HUES6 (cell line): ENCODE measurements around the gene OCA2.

ENCODE experiments used
- H3K27ac ChIP-seq: 2 replicates; pipeline ENCODE4 v1.7.0; 2013; ENCODE audit warnings: low read depth, mild to moderate bottlenecking, low read length, inconsistent platforms
- H3K27me3 ChIP-seq: 2 replicates; pipeline ENCODE4 v1.6.1; 2013; ENCODE audit warnings: low read length; ENCODE audit not compliant: control insufficient read depth, insufficient read depth
- H3K36me3 ChIP-seq: 2 replicates; pipeline ENCODE4 v1.6.1; 2013; ENCODE audit warnings: low read length; ENCODE audit not compliant: control insufficient read depth, insufficient read depth
- H3K4me1 ChIP-seq: 2 replicates; pipeline ENCODE4 v1.6.1; 2013; ENCODE audit warnings: low read length; ENCODE audit not compliant: control insufficient read depth, insufficient read depth
- H3K4me3 ChIP-seq: 2 replicates; pipeline ENCODE4 v1.5.1; 2013; ENCODE audit warnings: low read depth, low read length
- H3K9ac ChIP-seq: one replicate; pipeline ENCODE4 v1.6.1; 2013; ENCODE audit warnings: mild to moderate bottlenecking, low read length
- H3K9me3 ChIP-seq: 2 replicates; pipeline ENCODE4 v1.6.1; 2013; ENCODE audit warnings: low read depth, low read length; ENCODE audit not compliant: control insufficient read depth, insufficient read depth

Gene OCA2

GRCh38 chr15:28068930-28069329 is 30.2 kb downstream of the OCA2 start:
- H3K9ac ChIP-seq = no peak overlapping the region
- H3K27ac ChIP-seq = no peak overlapping the region
- no peaks in the 10 kb centered on the region for H3K36me3 ChIP-seq
- H3K4me1 ChIP-seq = no peaks in the 10 kb centered on the region
- no peaks in the 10 kb centered on the region for H3K27me3 ChIP-seq
- no peak overlapping the region for H3K4me3 ChIP-seq
- H3K9me3 ChIP-seq = peaks cover 13% of the 10 kb centered on the region

GRCh38 chr15:28066231-28066630 is 32.9 kb downstream of the OCA2 start:
- Histone ChIP-seq H3K9me3 (0 out of 2 replicates have a peak, but pooled peaks cover 9% of the 10 kb centered on the region), H3K4me1 (no peaks in the 10 kb centered on the region), H3K9ac (no peak overlapping the region), H3K27ac (no peak overlapping the region), H3K4me3 (no peak overlapping the region), H3K27me3 (no peaks in the 10 kb centered on the region), H3K36me3 (no peaks in the 10 kb centered on the region)

GRCh38 chr15:28060005-28060404 is 39.1 kb downstream of the OCA2 start:
- H3K4me1 ChIP-seq = no peaks in the 10 kb centered on the region
- H3K36me3 ChIP-seq = no peaks in the 10 kb centered on the region
- H3K27me3 ChIP-seq = no peaks in the 10 kb centered on the region
- no peak overlapping the region for H3K9ac ChIP-seq
- no peak overlapping the region for H3K4me3 ChIP-seq
- H3K27ac ChIP-seq = no peak overlapping the region
- peaks cover 7% of the 10 kb centered on the region for H3K9me3 ChIP-seq

- H3K9me3 ChIP-seq = peaks cover 6% of the 10 kb centered on the region
- no peaks in the 10 kb centered on the region for H3K27me3 ChIP-seq
- H3K4me3 ChIP-seq = no peak overlapping the region
- no peak overlapping the region for H3K9ac ChIP-seq
- no peak overlapping the region for H3K27ac ChIP-seq
- no peaks in the 10 kb centered on the region for H3K4me1 ChIP-seq
- no peaks in the 10 kb centered on the region for H3K36me3 ChIP-seq
Observed at GRCh38 chr15:28058082-28058481, 41.0 kb downstream of the OCA2 start.

GRCh38 chr15:28051955-28052633 is 47.0 kb downstream of the OCA2 start:
- H3K9ac ChIP-seq = no peak overlapping the region
- H3K4me3 ChIP-seq = no peak overlapping the region
- no peaks in the 10 kb centered on the region for H3K4me1 ChIP-seq
- H3K9me3 ChIP-seq = 0 out of 2 replicates have a peak, but pooled peaks cover 5% of the 10 kb centered on the region
- no peak overlapping the region for H3K27ac ChIP-seq
- H3K27me3 ChIP-seq = no peaks in the 10 kb centered on the region
- no peaks in the 10 kb centered on the region for H3K36me3 ChIP-seq

- no peaks in the 10 kb centered on the region for H3K4me1 ChIP-seq
- no peak overlapping the region for H3K9ac ChIP-seq
Observed at GRCh38 chr15:28049581-28049980, 49.5 kb downstream of the OCA2 start.

GRCh38 chr15:28047277-28047676 is 51.8 kb downstream of the OCA2 start:
- Histone ChIP-seq H3K9me3 (0 out of 2 replicates have a peak, but pooled peaks cover 5% of the 10 kb centered on the region), H3K27me3 (no peaks in the 10 kb centered on the region), H3K4me1 (no peaks in the 10 kb centered on the region), H3K36me3 (no peaks in the 10 kb centered on the region), H3K4me3 (no peak overlapping the region), H3K27ac (no peak overlapping the region), H3K9ac (no peak overlapping the region)

More at GRCh38 chr15:28049581-28049980, 49.5 kb downstream of the OCA2 start:
- Histone ChIP-seq H3K36me3 (no peaks in the 10 kb centered on the region), H3K27me3 (no peaks in the 10 kb centered on the region), H3K9me3 (0 out of 2 replicates have a peak, but pooled peaks cover 5% of the 10 kb centered on the region), H3K27ac (no peak overlapping the region), H3K4me3 (no peak overlapping the region)

GRCh38 chr15:28044121-28044672 is 54.9 kb downstream of the OCA2 start:
- H3K27me3 ChIP-seq = no peaks in the 10 kb centered on the region
- H3K27ac ChIP-seq = no peak overlapping the region
- H3K9ac ChIP-seq = no peak overlapping the region
- 0 out of 2 replicates have a peak, but pooled peaks cover 5% of the 10 kb centered on the region for H3K9me3 ChIP-seq
- H3K4me3 ChIP-seq = no peak overlapping the region
- no peaks in the 10 kb centered on the region for H3K4me1 ChIP-seq
- no peaks in the 10 kb centered on the region for H3K36me3 ChIP-seq

- Histone ChIP-seq H3K27me3 (no peaks in the 10 kb centered on the region), H3K36me3 (no peaks in the 10 kb centered on the region), H3K9ac (no peak overlapping the region), H3K9me3 (0 out of 2 replicates have a peak, but pooled peaks cover 3% of the 10 kb centered on the region), H3K27ac (no peak overlapping the region), H3K4me1 (no peaks in the 10 kb centered on the region), H3K4me3 (no peak overlapping the region)
Observed at GRCh38 chr15:28043691-28044091, 55.4 kb downstream of the OCA2 start.

- no peak overlapping the region for H3K4me3 ChIP-seq
- no peaks in the 10 kb centered on the region for H3K9me3 ChIP-seq
- H3K36me3 ChIP-seq = no peaks in the 10 kb centered on the region
- H3K27ac ChIP-seq = no peak overlapping the region
- H3K4me1 ChIP-seq = no peaks in the 10 kb centered on the region
- H3K9ac ChIP-seq = no peak overlapping the region
- no peaks in the 10 kb centered on the region for H3K27me3 ChIP-seq
Observed at GRCh38 chr15:28037969-28038590, 61.0 kb downstream of the OCA2 start.

GRCh38 chr15:28033443-28033842 is 65.7 kb downstream of the OCA2 start:
- H3K27me3 ChIP-seq = no peaks in the 10 kb centered on the region
- H3K9ac ChIP-seq = no peak overlapping the region
- H3K4me3 ChIP-seq = no peak overlapping the region
- H3K4me1 ChIP-seq = no peaks in the 10 kb centered on the region
- no peak overlapping the region for H3K27ac ChIP-seq
- no peaks in the 10 kb centered on the region for H3K9me3 ChIP-seq
- H3K36me3 ChIP-seq = no peaks in the 10 kb centered on the region
